Measurements from ENCODE around the gene ARF6. TPM values are rescaled to one million over a fixed set of nuclear protein-coding genes. Genes with fewer than 3 reads are reported as not detected.
"Not testable (repeated sequence)": the region's sequence is repeated elsewhere in the genome, so short reads cannot be mapped to it uniquely, and the experiment has no call there.

ARF6 gene
- polyA plus RNA-seq, 1 experiment, result 28.0 TPM

DNA sequence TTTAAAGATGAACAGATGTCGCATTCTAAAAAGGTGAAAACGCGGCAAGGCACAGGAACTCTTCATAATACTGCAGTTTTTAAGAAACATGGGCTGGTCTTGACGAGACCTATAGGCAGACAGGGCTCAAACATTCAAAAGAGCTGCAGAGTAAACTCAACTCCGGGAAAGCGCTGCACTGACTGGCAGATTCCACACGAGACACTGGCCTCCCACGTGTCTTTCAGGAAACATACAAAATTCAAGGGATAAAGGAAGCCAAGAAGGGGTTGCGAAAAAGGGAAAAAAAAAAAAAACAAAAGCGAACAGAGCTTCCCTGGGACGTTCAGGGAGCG lies 614 bp upstream of the ARF6 start:
- Histone ChIP-seq H3K4me3 (ENCODE audit: low read depth, low read length) (peak overlapping the region; percentile 95), H3K27ac (ENCODE audit: low read depth, low read length) (peak overlapping the region; percentile 98), H3K27me3 (ENCODE audit: control insufficient read depth, insufficient read depth, low read length) (no peaks in the 10 kb centered on the region), H3K9me3 (ENCODE audit: control insufficient read depth, insufficient read depth, low read length) (no peaks in the 10 kb centered on the region; the same call in 1 of the 2 replicates)
- TF ChIP-seq, protein P1, sequence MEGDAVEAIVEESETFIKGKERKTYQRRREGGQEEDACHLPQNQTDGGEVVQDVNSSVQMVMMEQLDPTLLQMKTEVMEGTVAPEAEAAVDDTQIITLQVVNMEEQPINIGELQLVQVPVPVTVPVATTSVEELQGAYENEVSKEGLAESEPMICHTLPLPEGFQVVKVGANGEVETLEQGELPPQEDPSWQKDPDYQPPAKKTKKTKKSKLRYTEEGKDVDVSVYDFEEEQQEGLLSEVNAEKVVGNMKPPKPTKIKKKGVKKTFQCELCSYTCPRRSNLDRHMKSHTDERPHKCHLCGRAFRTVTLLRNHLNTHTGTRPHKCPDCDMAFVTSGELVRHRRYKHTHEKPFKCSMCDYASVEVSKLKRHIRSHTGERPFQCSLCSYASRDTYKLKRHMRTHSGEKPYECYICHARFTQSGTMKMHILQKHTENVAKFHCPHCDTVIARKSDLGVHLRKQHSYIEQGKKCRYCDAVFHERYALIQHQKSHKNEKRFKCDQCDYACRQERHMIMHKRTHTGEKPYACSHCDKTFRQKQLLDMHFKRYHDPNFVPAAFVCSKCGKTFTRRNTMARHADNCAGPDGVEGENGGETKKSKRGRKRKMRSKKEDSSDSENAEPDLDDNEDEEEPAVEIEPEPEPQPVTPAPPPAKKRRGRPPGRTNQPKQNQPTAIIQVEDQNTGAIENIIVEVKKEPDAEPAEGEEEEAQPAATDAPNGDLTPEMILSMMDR (IDR thresholded peaks at IDR 0.05; ENCODE audit: low read depth, low read length), result no peak
- peak; percentile 57 for DNase-seq (ENCODE audit: low read depth, low spot score)
- ChIA-PET POLR2A (interaction anchor here (0.5 to 1.6 kb wide), 12 partner anchors 11 to 246 kb away, joined by 3 to 13 read pairs (median 5); no protein-coding TSS in a partner anchor), CTCF (interaction anchor here (0.6 to 1.7 kb wide), 11 partner anchors 10 to 215 kb away, joined by 3 to 5 read pairs (median 4); no protein-coding TSS in a partner anchor)

DNA sequence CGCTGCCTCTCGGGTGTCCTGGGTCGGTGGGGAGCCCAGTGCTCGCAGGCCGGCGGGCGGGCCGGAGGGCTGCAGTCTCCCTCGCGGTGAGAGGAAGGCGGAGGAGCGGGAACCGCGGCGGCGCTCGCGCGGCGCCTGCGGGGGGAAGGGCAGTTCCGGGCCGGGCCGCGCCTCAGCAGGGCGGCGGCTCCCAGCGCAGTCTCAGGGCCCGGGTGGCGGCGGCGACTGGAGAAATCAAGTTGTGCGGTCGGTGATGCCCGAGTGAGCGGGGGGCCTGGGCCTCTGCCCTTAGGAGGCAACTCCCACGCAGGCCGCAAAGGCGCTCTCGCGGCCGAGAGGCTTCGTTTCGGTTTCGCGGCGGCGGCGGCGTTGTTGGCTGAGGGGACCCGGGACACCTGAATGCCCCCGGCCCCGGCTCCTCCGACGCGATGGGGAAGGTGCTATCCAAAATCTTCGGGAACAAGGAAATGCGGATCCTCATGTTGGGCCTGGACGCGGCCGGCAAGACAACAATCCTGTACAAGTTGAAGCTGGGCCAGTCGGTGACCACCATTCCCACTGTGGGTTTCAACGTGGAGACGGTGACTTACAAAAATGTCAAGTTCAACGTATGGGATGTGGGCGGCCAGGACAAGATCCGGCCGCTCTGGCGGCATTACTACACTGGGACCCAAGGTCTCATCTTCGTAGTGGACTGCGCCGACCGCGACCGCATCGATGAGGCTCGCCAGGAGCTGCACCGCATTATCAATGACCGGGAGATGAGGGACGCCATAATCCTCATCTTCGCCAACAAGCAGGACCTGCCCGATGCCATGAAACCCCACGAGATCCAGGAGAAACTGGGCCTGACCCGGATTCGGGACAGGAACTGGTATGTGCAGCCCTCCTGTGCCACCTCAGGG lies 679 bp downstream of the ARF6 start:
- H3K27me3 ChIP-seq (ENCODE audit: control insufficient read depth, insufficient read depth, low read length), result no peaks in the 10 kb centered on the region
- no peaks in the 10 kb centered on the region; the same call in 1 of the 2 replicates for H3K9me3 ChIP-seq (ENCODE audit: control insufficient read depth, insufficient read depth, low read length)
- ChIA-PET CTCF (interaction anchor here (0.8 to 1.5 kb wide), 3 partner anchors 29 to 109 kb away, joined by 3 to 4 read pairs (median 4); no protein-coding TSS in a partner anchor), POLR2A (interaction anchor here (0.6 to 1.6 kb wide), 7 partner anchors 12 to 345 kb away, joined by 3 to 13 read pairs (median 4); no protein-coding TSS in a partner anchor)
- no peak for DNase-seq (ENCODE audit: low read depth, low spot score)
- peak overlapping the region; percentile 95 for H3K4me3 ChIP-seq (ENCODE audit: low read depth, low read length)
- H3K27ac ChIP-seq (ENCODE audit: low read depth, low read length), result peak overlapping the region; percentile 94
- TF ChIP-seq, protein P1 (IDR thresholded peaks at IDR 0.05; ENCODE audit: low read depth, low read length), result no peak

GRCh38 chr14:49894214-49895107 lies 1.6 kb downstream of the ARF6 start:
- peak overlapping the region; percentile 95 for H3K4me3 ChIP-seq (ENCODE audit: low read depth, low read length)
- peak overlapping the region; percentile 94 for H3K27ac ChIP-seq (ENCODE audit: low read depth, low read length)
- H3K27me3 ChIP-seq (ENCODE audit: control insufficient read depth, insufficient read depth, low read length); DNase-seq (ENCODE audit: low read depth, low spot score); H3K9me3 ChIP-seq (ENCODE audit: control insufficient read depth, insufficient read depth, low read length): not testable (repeated sequence)
- CTCF ChIA-PET, result interaction anchor here (1.9 kb wide), 1 partner anchor 32 kb away, joined by 7 read pairs; no protein-coding TSS in a partner anchor
- POLR2A ChIA-PET, result interaction anchor here (0.6 to 1.5 kb wide), 4 partner anchors 105 to 344 kb away, joined by 3 to 11 read pairs (median 4); no protein-coding TSS in a partner anchor

DNA sequence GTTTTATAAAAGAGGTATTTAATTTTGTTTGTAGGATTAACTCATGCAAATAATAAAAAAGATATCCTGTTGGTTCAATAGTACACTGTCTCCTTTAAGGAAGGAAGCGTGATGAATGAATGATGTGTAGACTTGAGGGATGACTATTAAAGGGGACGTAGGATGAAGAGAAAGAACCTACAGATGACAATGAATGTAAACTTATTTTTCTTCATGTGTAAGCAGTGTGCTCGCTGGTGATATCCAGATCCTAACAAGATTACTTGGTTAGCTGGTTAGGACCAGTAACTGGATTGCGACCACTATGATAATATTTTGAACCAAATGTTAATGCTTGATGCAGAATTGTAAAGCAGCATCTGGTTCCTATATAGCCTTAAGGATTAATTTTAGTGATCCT lies 2.6 kb downstream of the ARF6 start:
- POLR2A ChIA-PET, result no interaction called here
- H3K4me3 ChIP-seq (ENCODE audit: low read depth, low read length), result peak overlapping the region; percentile 95
- no peaks in the 10 kb centered on the region for H3K27me3 ChIP-seq (ENCODE audit: control insufficient read depth, insufficient read depth, low read length)
- CTCF ChIA-PET, result interaction anchor here (0.7 to 1.9 kb wide), 3 partner anchors 30 to 34 kb away, joined by 6 to 7 read pairs (median 7); no protein-coding TSS in a partner anchor
- no peaks in the 10 kb centered on the region; the same call in 1 of the 2 replicates for H3K9me3 ChIP-seq (ENCODE audit: control insufficient read depth, insufficient read depth, low read length)
- H3K27ac ChIP-seq (ENCODE audit: low read depth, low read length), result no peak overlapping the region
- DNase-seq (ENCODE audit: low read depth, low spot score), result no peak
- TF ChIP-seq, protein P1 (IDR thresholded peaks at IDR 0.05; ENCODE audit: low read depth, low read length), result no peak

DNA sequence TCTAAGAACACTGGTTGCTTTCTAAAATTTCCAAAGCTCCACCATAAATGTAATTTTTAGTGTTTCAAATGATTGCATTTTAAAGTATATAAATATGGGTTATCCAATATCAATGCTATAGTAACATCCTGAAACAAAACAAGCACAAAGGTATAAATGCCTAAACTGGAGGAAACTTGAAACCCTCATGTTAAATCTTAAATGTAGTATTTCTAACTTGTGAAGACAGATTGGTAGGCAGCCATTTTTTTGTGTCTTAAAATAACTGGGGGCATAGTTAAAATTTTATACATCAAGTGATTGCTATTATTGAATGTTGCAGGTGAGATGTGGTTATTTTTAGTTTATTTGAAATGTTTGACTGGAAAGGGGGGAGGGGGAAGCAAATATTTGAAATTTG lies 3.4 kb downstream of the ARF6 start:
- CTCF ChIA-PET, result interaction anchor here (0.6 to 1.9 kb wide), 4 partner anchors 30 to 34 kb away, joined by 3 to 7 read pairs (median 6); no protein-coding TSS in a partner anchor
- H3K27me3 ChIP-seq (ENCODE audit: control insufficient read depth, insufficient read depth, low read length); POLR2A ChIA-PET; H3K9me3 ChIP-seq (ENCODE audit: control insufficient read depth, insufficient read depth, low read length); H3K27ac ChIP-seq (ENCODE audit: low read depth, low read length); DNase-seq (ENCODE audit: low read depth, low spot score): not testable (repeated sequence)
- H3K4me3 ChIP-seq (ENCODE audit: low read depth, low read length), result peak overlapping the region; percentile 95

Measured in AG04450 (cell line).